ENCODE results near the gene PRC1.
"Not testable (repeated sequence)": the region's sequence is repeated elsewhere in the genome, so short reads cannot be mapped to it uniquely, and the experiment has no call there.

Gene PRC1

DNA sequence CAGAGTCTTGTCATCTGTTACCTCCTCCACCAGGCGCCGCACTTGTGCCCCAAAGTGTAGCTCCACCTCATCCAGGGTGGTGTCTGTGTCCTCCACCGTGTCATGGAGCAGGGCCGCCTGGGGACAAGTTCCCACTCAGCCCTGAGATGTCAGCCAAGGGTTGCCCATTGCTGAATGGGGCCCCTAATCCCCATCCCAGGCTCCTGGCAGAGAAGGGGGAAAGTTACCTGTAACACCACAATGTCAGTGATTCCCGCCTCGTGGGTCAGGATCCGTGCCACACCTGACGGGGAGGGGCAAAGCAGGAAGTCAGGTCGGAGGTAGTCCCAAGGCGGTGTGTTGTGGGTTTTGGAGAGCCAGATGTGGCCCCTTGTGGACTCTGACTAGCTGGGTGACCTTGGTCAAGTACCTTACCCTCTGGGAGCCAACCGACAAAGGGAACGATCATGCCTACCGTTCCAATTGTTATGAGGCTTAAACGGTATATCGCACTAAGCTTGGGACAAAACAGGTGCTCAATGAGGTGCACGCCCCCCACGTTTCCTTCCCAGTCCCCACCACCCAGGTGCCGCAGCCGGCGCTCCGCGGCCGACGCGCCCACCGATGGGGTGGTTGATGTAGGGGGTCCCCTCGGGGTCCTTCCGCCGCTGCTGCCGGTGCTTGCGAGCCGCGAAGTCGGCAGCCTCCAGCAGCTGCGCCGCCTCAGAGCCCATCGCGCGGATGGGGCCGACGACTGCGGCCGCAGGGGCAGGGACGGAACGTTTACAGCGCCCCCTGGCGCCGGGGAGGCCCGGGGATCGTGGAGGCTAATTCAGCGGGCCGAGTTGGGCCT, 62.3 kb downstream of the PRC1 start, which contains the start of gene HDDC3:
TSS of gene HDDC3 (minus strand) at position 722 of the 832 bp plus-strand sequence. CDS start at position 713, 9 bp downstream.
- TF ChIP-seq, protein P1, sequence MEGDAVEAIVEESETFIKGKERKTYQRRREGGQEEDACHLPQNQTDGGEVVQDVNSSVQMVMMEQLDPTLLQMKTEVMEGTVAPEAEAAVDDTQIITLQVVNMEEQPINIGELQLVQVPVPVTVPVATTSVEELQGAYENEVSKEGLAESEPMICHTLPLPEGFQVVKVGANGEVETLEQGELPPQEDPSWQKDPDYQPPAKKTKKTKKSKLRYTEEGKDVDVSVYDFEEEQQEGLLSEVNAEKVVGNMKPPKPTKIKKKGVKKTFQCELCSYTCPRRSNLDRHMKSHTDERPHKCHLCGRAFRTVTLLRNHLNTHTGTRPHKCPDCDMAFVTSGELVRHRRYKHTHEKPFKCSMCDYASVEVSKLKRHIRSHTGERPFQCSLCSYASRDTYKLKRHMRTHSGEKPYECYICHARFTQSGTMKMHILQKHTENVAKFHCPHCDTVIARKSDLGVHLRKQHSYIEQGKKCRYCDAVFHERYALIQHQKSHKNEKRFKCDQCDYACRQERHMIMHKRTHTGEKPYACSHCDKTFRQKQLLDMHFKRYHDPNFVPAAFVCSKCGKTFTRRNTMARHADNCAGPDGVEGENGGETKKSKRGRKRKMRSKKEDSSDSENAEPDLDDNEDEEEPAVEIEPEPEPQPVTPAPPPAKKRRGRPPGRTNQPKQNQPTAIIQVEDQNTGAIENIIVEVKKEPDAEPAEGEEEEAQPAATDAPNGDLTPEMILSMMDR (IDR thresholded peaks at IDR 0.05; ENCODE audit: borderline replicate concordance, insufficient read depth, low read depth, low read length): peak; percentile 95
- H3K4me3 ChIP-seq (ENCODE audit: low read depth, low read length): peak within 1 kb of the TSS; percentile 91

DNA sequence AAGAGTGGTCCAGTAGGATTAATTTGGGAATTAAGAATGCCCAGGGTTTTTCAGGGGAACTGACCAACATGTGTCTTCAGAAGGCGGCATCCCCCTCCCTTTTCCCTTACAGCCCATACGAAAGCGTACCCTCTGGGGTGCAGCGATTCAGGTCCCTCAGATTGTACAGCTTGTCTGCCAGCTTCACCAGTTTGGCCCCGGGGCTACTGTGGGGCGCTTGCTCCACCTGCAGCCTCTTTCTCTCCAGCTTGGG, 62.8 kb downstream of the PRC1 start:
- TF ChIP-seq, protein P1 (IDR thresholded peaks at IDR 0.05; ENCODE audit: borderline replicate concordance, insufficient read depth, low read depth, low read length): no peak
- peak overlapping the region; percentile 91 for H3K4me3 ChIP-seq (ENCODE audit: low read depth, low read length)

DNA sequence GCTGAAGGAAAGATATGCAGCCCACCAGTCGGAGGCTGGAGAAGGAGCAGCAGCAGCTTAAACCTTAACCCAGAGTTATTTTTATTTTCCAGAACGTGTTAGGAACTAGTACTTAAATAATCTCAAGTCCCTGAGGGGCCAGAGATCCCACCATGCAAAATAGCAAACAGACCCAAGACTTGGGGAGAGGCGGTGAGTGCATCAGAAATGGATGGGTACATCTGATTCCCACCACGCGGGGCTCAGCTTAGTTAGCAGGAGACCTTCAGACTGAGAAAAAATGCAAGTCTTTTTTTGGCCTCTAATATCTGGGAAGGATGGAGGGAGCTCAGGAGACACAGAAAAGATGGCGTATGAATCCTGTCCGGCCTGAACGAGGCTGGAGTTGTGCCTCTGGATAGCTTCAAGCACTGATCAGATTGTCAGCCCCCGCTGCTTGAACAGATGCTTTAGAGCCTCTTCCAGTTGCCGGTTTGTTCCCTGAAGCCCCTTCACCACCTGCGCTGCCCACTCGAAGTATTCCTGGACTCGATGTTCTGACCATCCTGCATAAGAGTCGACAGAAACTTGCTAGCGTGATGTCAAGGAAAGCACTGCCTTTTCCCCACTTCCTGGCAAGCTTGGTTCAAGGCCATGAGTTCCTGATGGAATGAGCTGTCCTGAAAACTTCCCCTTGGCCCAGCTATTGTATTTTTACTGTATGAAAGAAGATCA, 63.3 kb downstream of the PRC1 start:
- H3K4me3 ChIP-seq (ENCODE audit: low read depth, low read length): peak overlapping the region; percentile 91
- TF ChIP-seq, protein P1 (IDR thresholded peaks at IDR 0.05; ENCODE audit: borderline replicate concordance, insufficient read depth, low read depth, low read length): no peak

DNA sequence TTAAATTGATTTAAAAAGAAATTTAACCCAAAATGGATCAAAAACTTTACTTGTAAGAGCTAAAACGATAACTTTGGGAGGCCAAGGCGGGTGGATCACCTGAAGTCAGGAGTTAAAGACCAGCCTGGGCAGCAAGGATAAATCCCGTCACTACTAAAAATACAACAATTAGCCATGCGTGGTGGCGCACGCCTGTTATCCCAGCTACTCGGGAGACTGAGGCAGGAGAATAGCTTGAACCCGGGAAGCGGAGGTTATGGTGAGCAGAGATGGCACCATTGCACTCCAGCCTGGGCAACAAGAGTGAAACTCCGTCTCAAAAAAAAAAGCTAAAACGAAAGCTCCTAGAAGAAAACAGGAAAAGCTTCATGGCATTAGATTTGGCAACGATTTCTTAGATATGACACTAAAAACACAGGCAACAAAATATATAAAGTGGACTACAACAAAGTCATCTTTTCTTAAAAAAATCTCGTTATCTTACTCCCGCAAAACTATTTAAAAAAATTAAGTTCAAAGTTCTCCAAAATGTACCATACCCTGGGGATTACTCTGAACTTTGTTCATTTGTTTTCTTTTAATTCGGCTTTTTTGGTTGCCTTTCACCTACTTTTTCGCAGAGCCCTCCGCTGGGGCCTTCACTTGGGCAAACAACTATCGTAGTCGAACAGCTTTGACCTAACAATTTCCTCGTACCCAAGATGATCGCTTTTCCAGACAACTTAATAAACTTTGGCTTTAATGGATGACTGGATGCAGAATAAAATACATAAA, 64.9 kb downstream of the PRC1 start:
- peak overlapping the region; percentile 70 for H3K4me3 ChIP-seq (ENCODE audit: low read depth, low read length)
- TF ChIP-seq, protein P1 (IDR thresholded peaks at IDR 0.05; ENCODE audit: borderline replicate concordance, insufficient read depth, low read depth, low read length): no peak

DNA sequence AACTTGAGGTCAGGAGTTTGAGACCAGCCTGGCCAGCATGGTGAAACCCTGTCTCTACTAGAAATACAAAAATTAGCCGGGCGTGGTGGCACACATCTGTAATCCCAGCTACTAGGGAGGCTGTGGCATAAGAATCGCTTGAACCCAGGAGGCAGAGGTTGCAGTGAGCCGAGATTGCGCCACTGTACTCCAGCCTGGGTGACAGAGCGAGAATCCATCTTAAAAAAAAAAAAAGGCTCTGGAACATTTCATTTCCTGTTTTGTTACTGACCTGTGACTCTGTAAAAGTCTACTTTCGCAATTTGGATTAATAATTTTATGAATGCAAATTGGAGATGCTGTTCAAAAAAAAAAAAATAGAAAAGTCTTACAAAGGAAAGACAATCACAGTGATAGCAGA, 66.2 kb downstream of the PRC1 start:
- not testable (repeated sequence) for H3K4me3 ChIP-seq (ENCODE audit: low read depth, low read length)

DNA sequence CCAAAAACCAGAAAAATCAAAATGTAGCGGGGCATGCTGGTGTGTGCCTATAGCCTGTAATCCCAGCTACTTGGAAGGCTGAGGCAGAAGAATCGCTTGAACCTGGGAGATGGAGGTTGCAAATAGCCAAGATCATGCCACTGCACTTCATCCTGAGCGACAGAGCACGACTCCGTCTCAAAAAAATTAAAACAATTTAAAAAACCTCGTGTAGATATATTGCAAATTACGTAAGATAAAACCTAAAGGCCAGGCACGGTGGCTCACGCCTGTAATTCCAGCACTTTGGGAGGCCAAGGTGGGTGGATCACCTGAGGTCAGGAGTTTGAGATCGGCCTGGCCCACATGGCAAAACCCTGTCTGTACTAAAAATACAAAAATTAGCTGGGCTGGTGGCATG, 67.6 kb downstream of the PRC1 start:
- H3K4me3 ChIP-seq (ENCODE audit: low read depth, low read length): not testable (repeated sequence)

DNA sequence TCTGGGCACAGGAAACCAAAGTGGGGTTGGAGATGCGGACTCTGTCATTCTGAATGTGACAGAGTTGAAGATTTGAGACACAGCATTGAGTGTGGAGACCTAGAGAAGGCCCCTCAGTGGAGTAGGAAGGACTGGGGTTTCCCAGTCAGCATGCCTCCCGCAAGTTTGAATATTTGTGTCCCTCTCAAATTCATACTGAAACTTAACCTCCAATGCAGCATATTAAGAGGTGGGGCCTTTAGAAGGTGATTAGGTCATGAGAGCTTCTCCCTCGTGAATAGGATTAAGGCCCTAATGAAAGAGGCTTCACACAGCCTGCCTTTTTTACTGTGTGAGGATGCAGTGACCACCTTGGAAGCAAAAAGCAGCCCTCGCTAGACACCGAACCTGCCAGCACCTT, 70.0 kb downstream of the PRC1 start:
- TF ChIP-seq, protein P1 (IDR thresholded peaks at IDR 0.05; ENCODE audit: borderline replicate concordance, insufficient read depth, low read depth, low read length): no peak
- H3K4me3 ChIP-seq (ENCODE audit: low read depth, low read length): no peak overlapping the region

DNA sequence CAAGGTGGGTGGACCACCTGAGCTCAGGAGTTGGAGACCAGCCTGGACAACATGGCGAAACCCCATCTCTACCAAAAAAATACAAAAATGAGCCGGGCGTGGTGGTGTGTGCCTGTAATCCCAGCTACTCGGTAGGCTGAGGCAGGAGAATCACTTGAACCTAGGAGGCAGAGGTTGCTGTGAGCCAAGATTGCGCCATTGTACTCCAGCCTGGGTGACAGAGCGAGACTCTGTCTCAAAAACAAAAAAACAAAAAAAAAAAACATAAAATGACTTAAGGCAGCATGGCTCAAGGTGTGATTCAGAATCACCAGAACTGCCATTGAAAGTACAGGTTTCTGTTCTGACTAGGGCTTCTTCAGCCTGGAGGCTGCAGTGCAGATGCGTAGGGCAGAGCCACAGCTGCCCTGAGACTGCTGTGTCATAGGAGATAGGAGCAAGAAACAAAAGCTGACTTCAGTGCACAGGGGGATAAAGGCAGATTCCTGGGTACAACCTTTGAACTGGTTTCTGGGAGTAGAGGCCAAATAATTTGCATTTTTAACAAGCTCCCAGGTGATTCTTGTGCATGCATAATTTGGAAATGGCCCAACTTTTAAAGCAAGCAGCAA, 71.5 kb downstream of the PRC1 start:
- not testable (repeated sequence) for H3K4me3 ChIP-seq (ENCODE audit: low read depth, low read length)

Measured in GM12875 (cell line).